Measurements from ENCODE around the gene ADAMTS9.

Gene ADAMTS9

GRCh38 chr3:64651741-64652241 is 36.0 kb downstream of the ADAMTS9 start:
- DNase-seq, result no peak

GRCh38 chr3:64651303-64651702 is 36.5 kb downstream of the ADAMTS9 start:
- DNase-seq, result no peak

GRCh38 chr3:64650715-64651114 is 37.1 kb downstream of the ADAMTS9 start:
- no peak for DNase-seq

- no peak for DNase-seq
Measured at GRCh38 chr3:64650096-64650622, 37.6 kb downstream of the ADAMTS9 start.

- no peak for DNase-seq
Measured at GRCh38 chr3:64648927-64649906, 38.6 kb downstream of the ADAMTS9 start.

GRCh38 chr3:64647825-64648224 is 40.0 kb downstream of the ADAMTS9 start:
- no peak for DNase-seq

- DNase-seq, result no peak
Measured at GRCh38 chr3:64645243-64645642, 42.6 kb downstream of the ADAMTS9 start.

- no peak for DNase-seq
Measured at GRCh38 chr3:64644483-64644882, 43.3 kb downstream of the ADAMTS9 start.

GRCh38 chr3:64642327-64643151 is 45.3 kb downstream of the ADAMTS9 start:
- peak; percentile 19 for DNase-seq

- no peak for DNase-seq
Measured at GRCh38 chr3:64638981-64639481, 48.8 kb downstream of the ADAMTS9 start.

- DNase-seq, result no peak
Measured at GRCh38 chr3:64638511-64638910, 49.3 kb downstream of the ADAMTS9 start.

- no peak for DNase-seq
Measured at GRCh38 chr3:64634417-64634816, 53.4 kb downstream of the ADAMTS9 start.

GRCh38 chr3:64631951-64632350 is 55.8 kb downstream of the ADAMTS9 start:
- DNase-seq, result no peak

- no peak for DNase-seq
Measured at GRCh38 chr3:64627471-64628321, 60.1 kb downstream of the ADAMTS9 start.

- no peak for DNase-seq
Measured at GRCh38 chr3:64627042-64627441, 60.8 kb downstream of the ADAMTS9 start.

GRCh38 chr3:64625381-64625780 is 62.4 kb downstream of the ADAMTS9 start:
- no peak for DNase-seq

- DNase-seq, result no peak
Measured at GRCh38 chr3:64623125-64623524, 64.7 kb downstream of the ADAMTS9 start.

- DNase-seq, result no peak
Measured at GRCh38 chr3:64621726-64622395, 65.9 kb downstream of the ADAMTS9 start.

GRCh38 chr3:64621275-64621674 is 66.5 kb downstream of the ADAMTS9 start:
- DNase-seq, result no peak

- DNase-seq, result no peak
Measured at GRCh38 chr3:64620020-64620419, 67.8 kb downstream of the ADAMTS9 start.

- DNase-seq, result no peak
Measured at GRCh38 chr3:64619216-64619615, 68.6 kb downstream of the ADAMTS9 start.

- no peak for DNase-seq
Measured at GRCh38 chr3:64617610-64618009, 70.2 kb downstream of the ADAMTS9 start.

Measured in NCI-H1105 (cell line).